A549 (cell line): ENCODE data around the gene VPS41. TPM values are rescaled to one million over a fixed set of nuclear protein-coding genes. Genes with fewer than 3 reads are reported as not detected.

ENCODE experiments used
- ATAC-seq, 2 experiments: fragments of 200-7000 bp in 1 of 2; fragments of >200 bp in 1 of 2; cut with Nextera tagmentation in 1 of 2; cut with Tn5 transposase in 1 of 2; 3 replicates each; pipeline versions ENCODE4 v1.8.0 to v1.9.1; 2018 to 2020; ENCODE audit warnings: mild to moderate bottlenecking in 1 of 2, moderate library complexity in 1 of 2
- CTCF ChIA-PET: fragments of 300-600 bp; sonication (Branson Sonifier 250); formaldehyde crosslinking; extraction: SDS; loops from one replicate; lab custom pipeline; 2021; ENCODE audit warnings: antibody characterized with exemption, inconsistent platforms; lab: Yijun Ruan, JAX
- POLR2A ChIA-PET: fragments of 350-600 bp; formaldehyde crosslinking; extraction: SDS; loops from one replicate; lab custom pipeline; 2021; ENCODE audit warnings: antibody characterized with exemption, inconsistent platforms; lab: Yijun Ruan, JAX
- DNase-seq, 2 experiments: peaks; one replicate each; pipeline versions ENCODE4 v3.0.0 to v3.0.0-alpha.2; 2011 to 2016; ENCODE audit warnings: low read depth in 1 of 2, low spot score in 1 of 2
- FAIRE-seq: peaks from 2 replicates; lab custom pipeline; 2011; peaks lifted over from hg19 to GRCh38; lab: Jason Lieb, UNC
- H3K27ac ChIP-seq, 2 experiments: fragments of >200 bp; sonication (Bioruptor Twin); formaldehyde crosslinking; 3 replicates each; pipeline ENCODE4 v1.5.1; 2016 to 2017
- H3K4me1 ChIP-seq: fragments of >200 bp; sonication (Bioruptor Twin); formaldehyde crosslinking; 3 replicates; pipeline ENCODE4 v1.6.1; 2016
- H3K4me2 ChIP-seq: fragments of >200 bp; sonication (Bioruptor Twin); formaldehyde crosslinking; 3 replicates; pipeline ENCODE4 v1.6.1; 2016
- H3K4me3 ChIP-seq: fragments of >200 bp; sonication (Bioruptor Twin); formaldehyde crosslinking; 3 replicates; pipeline ENCODE4 v1.5.1; 2016
- H3K9me3 ChIP-seq: fragments of >200 bp; sonication (Bioruptor Twin); formaldehyde crosslinking; 3 replicates; pipeline ENCODE4 v1.6.1; 2016
- CBX2 ChIP-seq: fragments of 200-600 bp; sonication (generic); IDR thresholded peaks from 2 replicates; pipeline ENCODE4 v1.6.1; 2016; ENCODE audit warnings: low read depth, mild to moderate bottlenecking, borderline replicate concordance
- CBX8 ChIP-seq: fragments of 200-600 bp; sonication (generic); IDR thresholded peaks from 2 replicates; pipeline ENCODE4 v1.6.1; 2016
- EHF ChIP-seq: fragments of 250-450 bp; sonication (Bioruptor Pico); IDR thresholded peaks from 2 replicates; pipeline ENCODE4 v1.5.0; 2020; ENCODE audit warnings: mild to moderate bottlenecking
- EP300 ChIP-seq, 2 experiments: fragments of >200 bp; sonication (Bioruptor Twin); formaldehyde crosslinking; IDR thresholded peaks; 2 replicates in 1 of 2; 3 replicates in 1 of 2; pipeline ENCODE4 v1.6.1; 2016 to 2017
- FOXS1 ChIP-seq: fragments of 250-450 bp; sonication (Bioruptor Pico); IDR thresholded peaks from 2 replicates; pipeline ENCODE4 v1.5.0; 2020; ENCODE audit warnings: mild to moderate bottlenecking, moderate library complexity
- HOXB13 ChIP-seq: fragments of 250-450 bp; sonication (Bioruptor Pico); IDR thresholded peaks from 2 replicates; pipeline ENCODE4 v1.5.0; 2020; ENCODE audit warnings: low read depth, mild to moderate bottlenecking, moderate library complexity
- JUN ChIP-seq, 2 experiments: fragments of >200 bp; sonication (Bioruptor Twin); formaldehyde crosslinking; IDR thresholded peaks; 2 replicates in 1 of 2; 3 replicates in 1 of 2; pipeline ENCODE4 v1.6.1; 2016 to 2017
- JUNB ChIP-seq: fragments of >200 bp; sonication (Bioruptor Twin); formaldehyde crosslinking; IDR thresholded peaks from 2 replicates; pipeline ENCODE4 v1.6.1; 2016
- MYC ChIP-seq: IDR thresholded peaks from 2 replicates; pipeline ENCODE4 v1.6.1; 2012; ENCODE audit warnings: mild to moderate bottlenecking, inconsistent platforms, low read length, improper control_type of control experiment, borderline replicate concordance
- NFE2L2 ChIP-seq: fragments of 150-350 bp; conservative IDR thresholded peaks from 2 replicates; pipeline ENCODE4 v1.6.1; 2014; ENCODE audit warnings: low read length
- PBX3 ChIP-seq: IDR thresholded peaks from 2 replicates; pipeline ENCODE4 v1.6.1; 2012
- POLR2A ChIP-seq: IDR thresholded peaks from 2 replicates; pipeline ENCODE4 v1.6.1; 2012; ENCODE audit warnings: mild to moderate bottlenecking, low read length
- RNF2 ChIP-seq: fragments of 200-600 bp; sonication (generic); IDR thresholded peaks from 2 replicates; pipeline ENCODE4 v1.6.1; 2016; ENCODE audit warnings: low read depth, mild to moderate bottlenecking, antibody characterized with exemption, moderate library complexity, borderline replicate concordance
- SREBF2 ChIP-seq: fragments of 450-650 bp; IDR thresholded peaks from 2 replicates; pipeline ENCODE4 v1.6.1; 2014; ENCODE audit warnings: mild to moderate bottlenecking, moderate library complexity
- TFCP2L1 ChIP-seq: fragments of 250-450 bp; sonication (Bioruptor Pico); IDR thresholded peaks from 2 replicates; pipeline ENCODE4 v1.5.0; 2021; ENCODE audit warnings: mild to moderate bottlenecking
- TP53 ChIP-seq: fragments of 250-450 bp; sonication (Bioruptor Pico); IDR thresholded peaks from 2 replicates; pipeline ENCODE4 v1.5.0; 2021; ENCODE audit warnings: mild to moderate bottlenecking, moderate library complexity
- ZSCAN20 ChIP-seq: fragments of 250-450 bp; sonication (Bioruptor Pico); IDR thresholded peaks from 2 replicates; pipeline ENCODE4 v1.8.0; 2022; ENCODE audit warnings: mild to moderate bottlenecking, moderate library complexity
- WGBS: methylation state at CpG from one replicate; pipeline ENCODE4 v1.1.6; 2017; ENCODE audit errors: missing lambda C conversion rate; 5-methylcytosine and 5-hydroxymethylcytosine counted together
- polyA plus RNA-seq, 4 experiments: library from polyadenylated mRNA; depleted of rRNA in 3 of 4; stranded (reverse); fragments of >200 nt; fragmentation: RNase III in 1 of 4; extraction: RNeasy Plus Mini Kit Qiagen cat#74134 plus additional on column Dnase treatment in 1 of 4; gene quantifications; 2 replicates in 3 of 4; 3 replicates in 1 of 4; pipeline ENCODE4 v1.2.3, GENCODE V29; 2011 to 2017
- TF ChIP-seq, protein P1 (sequence below): fragments of >200 bp; sonication (Bioruptor Twin); formaldehyde crosslinking; IDR thresholded peaks from 2 replicates; pipeline ENCODE4 v1.6.1; 2016
- TF ChIP-seq, protein P2 (sequence below): fragments of 250-450 bp; sonication (Bioruptor Pico); IDR thresholded peaks from 2 replicates; pipeline ENCODE4 v1.5.0; 2021; ENCODE audit warnings: mild to moderate bottlenecking, moderate library complexity, borderline replicate concordance
- TF ChIP-seq, protein P3 (sequence below): fragments of >200 bp; sonication (Bioruptor Twin); formaldehyde crosslinking; IDR thresholded peaks from 3 replicates; pipeline ENCODE4 v1.5.1; 2016

Gene VPS41
- polyA plus RNA-seq, 2 of the 4 experiments (the other 2 are of a cell fraction): 24.6 to 59.9 TPM

GRCh38 chr7:38842746-38843145 is 66.2 kb downstream of the VPS41 start:
- Histone ChIP-seq H3K4me1 (peaks cover 12% of the 10 kb centered on the region), H3K4me2 (no peak overlapping the region), H3K9me3 (no peaks in the 10 kb centered on the region), H3K27ac (no peak overlapping the region), H3K4me3 (no peak overlapping the region)
- WGBS: 87% methylated on average over 1 of the region's 1 CpG
- TF ChIP-seq FOXS1 (no peak), HOXB13 (CRISPR knock-in tag) (no peak), PBX3 (no peak), TP53 (CRISPR knock-in tag) (no peak), NFE2L2 (no peak), EHF (CRISPR knock-in tag) (no peak), CBX2 (no peak), TFCP2L1 (CRISPR knock-in tag) (no peak), POLR2A (no peak), CBX8 (no peak), EP300 (IDR thresholded peaks at IDR 0.05) (no peak), SREBF2 (no peak), JUNB (no peak), ZSCAN20 (CRISPR knock-in tag) (no peak), RNF2 (no peak), MYC (no peak), JUN (IDR thresholded peaks at IDR 0.05) (no peak)
- TF ChIP-seq, protein P1, sequence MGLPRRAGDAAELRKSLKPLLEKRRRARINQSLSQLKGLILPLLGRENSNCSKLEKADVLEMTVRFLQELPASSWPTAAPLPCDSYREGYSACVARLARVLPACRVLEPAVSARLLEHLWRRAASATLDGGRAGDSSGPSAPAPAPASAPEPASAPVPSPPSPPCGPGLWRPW: no peak
- TF ChIP-seq, protein P2, sequence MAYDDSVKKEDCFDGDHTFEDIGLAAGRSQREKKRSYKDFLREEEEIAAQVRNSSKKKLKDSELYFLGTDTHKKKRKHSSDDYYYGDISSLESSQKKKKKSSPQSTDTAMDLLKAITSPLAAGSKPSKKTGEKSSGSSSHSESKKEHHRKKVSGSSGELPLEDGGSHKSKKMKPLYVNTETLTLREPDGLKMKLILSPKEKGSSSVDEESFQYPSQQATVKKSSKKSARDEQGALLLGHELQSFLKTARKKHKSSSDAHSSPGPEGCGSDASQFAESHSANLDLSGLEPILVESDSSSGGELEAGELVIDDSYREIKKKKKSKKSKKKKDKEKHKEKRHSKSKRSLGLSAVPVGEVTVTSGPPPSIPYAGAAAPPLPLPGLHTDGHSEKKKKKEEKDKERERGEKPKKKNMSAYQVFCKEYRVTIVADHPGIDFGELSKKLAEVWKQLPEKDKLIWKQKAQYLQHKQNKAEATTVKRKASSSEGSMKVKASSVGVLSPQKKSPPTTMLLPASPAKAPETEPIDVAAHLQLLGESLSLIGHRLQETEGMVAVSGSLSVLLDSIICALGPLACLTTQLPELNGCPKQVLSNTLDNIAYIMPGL (CRISPR knock-in tag): no peak
- FAIRE-seq (no peak), DNase-seq (no peak), ATAC-seq (no peak)
- CTCF ChIA-PET: interaction anchor here (1.0 to 1.8 kb wide), 2 partner anchors 9 to 12 kb away, joined by 3 to 4 read pairs; no protein-coding TSS in a partner anchor
- POLR2A ChIA-PET: interaction anchor here (0.6 kb wide), 1 partner anchor 10 kb away, joined by 5 read pairs; no protein-coding TSS in a partner anchor

- FAIRE-seq (no peak), ATAC-seq (no peak), DNase-seq (no peak)
- ChIA-PET CTCF (interaction anchor here (1.8 kb wide), 1 partner anchor 10 kb away, joined by 4 read pairs; no protein-coding TSS in a partner anchor), POLR2A (no interaction called here)
- Histone ChIP-seq H3K27ac (no peak overlapping the region), H3K4me3 (no peak overlapping the region), H3K4me1 (peaks cover 3% of the 10 kb centered on the region; the same call in 2 of the 3 replicates), H3K4me2 (no peak overlapping the region), H3K9me3 (no peaks in the 10 kb centered on the region)
- WGBS: 60% methylated on average over 2 of the region's 2 CpGs
- TF ChIP-seq, protein P3, sequence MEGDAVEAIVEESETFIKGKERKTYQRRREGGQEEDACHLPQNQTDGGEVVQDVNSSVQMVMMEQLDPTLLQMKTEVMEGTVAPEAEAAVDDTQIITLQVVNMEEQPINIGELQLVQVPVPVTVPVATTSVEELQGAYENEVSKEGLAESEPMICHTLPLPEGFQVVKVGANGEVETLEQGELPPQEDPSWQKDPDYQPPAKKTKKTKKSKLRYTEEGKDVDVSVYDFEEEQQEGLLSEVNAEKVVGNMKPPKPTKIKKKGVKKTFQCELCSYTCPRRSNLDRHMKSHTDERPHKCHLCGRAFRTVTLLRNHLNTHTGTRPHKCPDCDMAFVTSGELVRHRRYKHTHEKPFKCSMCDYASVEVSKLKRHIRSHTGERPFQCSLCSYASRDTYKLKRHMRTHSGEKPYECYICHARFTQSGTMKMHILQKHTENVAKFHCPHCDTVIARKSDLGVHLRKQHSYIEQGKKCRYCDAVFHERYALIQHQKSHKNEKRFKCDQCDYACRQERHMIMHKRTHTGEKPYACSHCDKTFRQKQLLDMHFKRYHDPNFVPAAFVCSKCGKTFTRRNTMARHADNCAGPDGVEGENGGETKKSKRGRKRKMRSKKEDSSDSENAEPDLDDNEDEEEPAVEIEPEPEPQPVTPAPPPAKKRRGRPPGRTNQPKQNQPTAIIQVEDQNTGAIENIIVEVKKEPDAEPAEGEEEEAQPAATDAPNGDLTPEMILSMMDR: no peak
Observed at GRCh38 chr7:38840736-38841460, 68.1 kb downstream of the VPS41 start.
